Measurements from ENCODE around the gene IL11. TPM values are rescaled to one million over a fixed set of nuclear protein-coding genes. Genes with fewer than 3 reads are reported as not detected.

Gene IL11
- total and polyA plus RNA-seq, 2 of the 13 experiments (the other 11 are each of a cell fraction or from before 2014, with no cell fraction given) = 2.5 to 2.9 TPM

- peak; percentile 37 for TF ChIP-seq ZNF687 (CRISPR knock-in tag; IDR thresholded peaks at IDR 0.05)
- peak; percentile 30 for TF ChIP-seq ZNF18 (CRISPR knock-in tag; IDR thresholded peaks at IDR 0.05; ENCODE audit: insufficient replicate concordance)
- 0 out of 2 replicates have a peak, but pooled peaks have one; percentile 17 for TF ChIP-seq PITX1 (CRISPR knock-in tag; IDR thresholded peaks at IDR 0.05)
- TF ChIP-seq SKIL (CRISPR knock-in tag; IDR thresholded peaks at IDR 0.05; ENCODE audit: borderline replicate concordance) = 0 out of 2 replicates have a peak, but pooled peaks have one; percentile 3
- no peak for TF ChIP-seq HIC2 (CRISPR knock-in tag; IDR thresholded peaks at IDR 0.05; ENCODE audit: low read depth)
- TF ChIP-seq AGO2 (optimal IDR thresholded peaks at IDR 0.05; ENCODE audit: low read depth, low read length) = peak; percentile 26
- TF ChIP-seq ZNF34 (CRISPR knock-in tag; IDR thresholded peaks at IDR 0.05; ENCODE audit: borderline replicate concordance) = 0 out of 2 replicates have a peak, but pooled peaks have one; percentile 25
- 0 out of 2 replicates have a peak, but pooled peaks have one; percentile 16 for TF ChIP-seq ATF5 (CRISPR knock-in tag; IDR thresholded peaks at IDR 0.05; ENCODE audit: low read depth)
- TF ChIP-seq HOXA5 (CRISPR knock-in tag; IDR thresholded peaks at IDR 0.05) = 0 out of 2 replicates have a peak, but pooled peaks have one; percentile 10
- TF ChIP-seq ZNF484 (CRISPR knock-in tag; IDR thresholded peaks at IDR 0.05; ENCODE audit: borderline replicate concordance, low read depth) = 0 out of 2 replicates have a peak, but pooled peaks have one; percentile 35
- no peak for TF ChIP-seq ZNF253 (CRISPR knock-in tag; IDR thresholded peaks at IDR 0.05; ENCODE audit: borderline replicate concordance)
Observed at GRCh38 chr19:55386493-55386971, 16.3 kb upstream of the IL11 start (continued).
